Loucy (cell line): Measurements from ENCODE around the gene IFNW1.

ENCODE experiments used
- EZH2phosphoT487 ChIP-seq: fragments of 200-600 bp; IDR thresholded peaks from 2 replicates; pipeline ENCODE4 v1.6.1; 2018; ENCODE audit warnings: antibody characterized with exemption, mild to moderate bottlenecking, moderate library complexity, borderline replicate concordance
- TF ChIP-seq, protein P1 (sequence below): fragments of 200-600 bp; sonication (generic); conservative IDR thresholded peaks from 2 replicates; pipeline ENCODE4 v1.5.1; 2014; ENCODE audit warnings: mild to moderate bottlenecking, antibody characterized with exemption, low read length

DNA sequence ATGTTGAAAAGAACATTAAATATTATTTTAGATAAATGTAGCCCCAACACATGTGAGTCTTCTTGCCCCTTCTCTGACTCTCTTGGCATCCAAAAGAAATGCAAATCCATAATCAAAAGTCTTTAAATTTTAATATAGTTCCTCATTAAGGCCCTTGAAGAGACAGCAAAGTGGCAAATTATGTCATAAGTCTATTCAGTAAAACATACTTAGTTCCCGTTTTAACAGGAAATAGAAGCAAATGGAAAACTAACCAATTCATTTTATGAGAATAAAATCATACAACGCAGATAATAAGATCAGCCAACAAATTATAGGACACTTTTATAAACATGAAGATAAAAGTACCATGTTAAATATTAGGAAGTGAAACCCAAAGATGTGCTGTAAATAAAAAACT is 43.8 kb downstream of the IFNW1 start:
- TF ChIP-seq, protein P1, sequence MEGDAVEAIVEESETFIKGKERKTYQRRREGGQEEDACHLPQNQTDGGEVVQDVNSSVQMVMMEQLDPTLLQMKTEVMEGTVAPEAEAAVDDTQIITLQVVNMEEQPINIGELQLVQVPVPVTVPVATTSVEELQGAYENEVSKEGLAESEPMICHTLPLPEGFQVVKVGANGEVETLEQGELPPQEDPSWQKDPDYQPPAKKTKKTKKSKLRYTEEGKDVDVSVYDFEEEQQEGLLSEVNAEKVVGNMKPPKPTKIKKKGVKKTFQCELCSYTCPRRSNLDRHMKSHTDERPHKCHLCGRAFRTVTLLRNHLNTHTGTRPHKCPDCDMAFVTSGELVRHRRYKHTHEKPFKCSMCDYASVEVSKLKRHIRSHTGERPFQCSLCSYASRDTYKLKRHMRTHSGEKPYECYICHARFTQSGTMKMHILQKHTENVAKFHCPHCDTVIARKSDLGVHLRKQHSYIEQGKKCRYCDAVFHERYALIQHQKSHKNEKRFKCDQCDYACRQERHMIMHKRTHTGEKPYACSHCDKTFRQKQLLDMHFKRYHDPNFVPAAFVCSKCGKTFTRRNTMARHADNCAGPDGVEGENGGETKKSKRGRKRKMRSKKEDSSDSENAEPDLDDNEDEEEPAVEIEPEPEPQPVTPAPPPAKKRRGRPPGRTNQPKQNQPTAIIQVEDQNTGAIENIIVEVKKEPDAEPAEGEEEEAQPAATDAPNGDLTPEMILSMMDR: no peak
- TF ChIP-seq EZH2phosphoT487: no peak
